GM12891 (cell line): ENCODE measurements around the gene LMO3.
"Not testable (repeated sequence)": the region's sequence is repeated elsewhere in the genome, so short reads cannot be mapped to it uniquely, and the experiment has no call there.

ENCODE experiments used
- DNase-seq: peaks from one replicate; pipeline ENCODE4 v3.0.0; 2011; ENCODE audit warnings: low spot score; ENCODE audit not compliant: insufficient read length
- FAIRE-seq: peaks from 2 replicates; lab custom pipeline; 2011; peaks lifted over from hg19 to GRCh38; lab: Jason Lieb, UNC
- PAX5 ChIP-seq: IDR thresholded peaks from 2 replicates; pipeline ENCODE4 v1.6.1; 2011; ENCODE audit warnings: low read length, moderate library complexity, mild to moderate bottlenecking; ENCODE audit not compliant: insufficient read depth, severe bottlenecking
- POLR2A ChIP-seq: IDR thresholded peaks from 2 replicates; pipeline ENCODE4 v1.6.1; 2011; ENCODE audit warnings: low read depth, low read length, control low read depth
- POLR2AphosphoS5 ChIP-seq: IDR thresholded peaks from 2 replicates; pipeline ENCODE4 v1.6.1; 2011; ENCODE audit warnings: low read depth, low read length, control low read depth
- POU2F2 ChIP-seq: IDR thresholded peaks from 2 replicates; pipeline ENCODE4 v1.6.1; 2011; ENCODE audit warnings: low read depth, mild to moderate bottlenecking, control low read depth, low read length, moderate library complexity
- SPI1 ChIP-seq: IDR thresholded peaks from 2 replicates; pipeline ENCODE4 v1.6.1; 2011; ENCODE audit warnings: low read depth, low read length, control low read depth
- TAF1 ChIP-seq: IDR thresholded peaks from 2 replicates; pipeline ENCODE4 v1.6.1; 2011; ENCODE audit warnings: low read depth, low read length, control low read depth

LMO3 gene

DNA sequence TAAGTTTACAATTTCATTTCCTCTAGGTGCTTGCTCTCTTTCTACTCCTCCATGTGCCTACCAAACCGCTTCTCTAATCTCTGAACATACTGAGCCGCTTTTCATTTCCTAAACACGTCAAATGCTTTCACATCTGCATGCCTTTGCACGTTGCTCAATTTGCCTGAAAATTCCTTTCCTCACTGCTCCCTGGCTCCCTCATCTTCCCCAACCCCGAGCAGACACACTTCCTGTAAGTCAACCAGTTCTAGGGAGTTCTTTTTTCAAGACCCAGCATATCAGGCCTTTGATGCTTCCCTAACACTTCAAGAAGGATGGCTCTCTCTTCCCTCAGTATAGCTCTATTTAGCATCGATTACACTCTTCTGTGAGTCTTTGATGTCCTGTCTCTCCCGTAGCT, 50.3 kb downstream of the LMO3 start:
- TF ChIP-seq PAX5 (no peak), POLR2AphosphoS5 (no peak), POU2F2 (no peak), POLR2A (no peak), TAF1 (no peak), SPI1 (no peak)
- DNase-seq (no peak), FAIRE-seq (no peak)

DNA sequence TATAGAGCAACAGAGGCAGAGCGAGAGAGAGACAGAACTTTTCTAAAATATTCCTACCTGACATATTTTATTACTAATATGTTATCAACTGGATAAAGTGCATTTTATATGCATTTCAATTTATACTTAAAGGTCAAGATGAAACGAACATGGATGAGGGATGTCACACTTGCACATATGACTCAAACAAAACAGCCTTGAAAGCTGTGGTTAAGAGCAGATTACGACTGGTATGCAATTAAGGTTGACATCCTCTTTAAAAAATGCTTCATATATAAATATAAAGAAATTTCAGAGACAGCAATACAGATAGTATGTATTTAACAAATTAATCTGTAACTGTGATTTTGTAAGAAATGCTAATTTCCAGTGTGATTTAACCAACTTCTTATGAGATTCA, 52.5 kb downstream of the LMO3 start:
- no peak for DNase-seq
- FAIRE-seq, result no peak
- TF ChIP-seq POLR2A (no peak), SPI1 (no peak), PAX5 (no peak), TAF1 (no peak), POU2F2 (no peak), POLR2AphosphoS5 (no peak)

GRCh38 chr12:16552301-16552700, 53.7 kb downstream of the LMO3 start:
- TF ChIP-seq POLR2AphosphoS5 (no peak), POU2F2 (no peak), SPI1 (no peak), PAX5 (no peak), POLR2A (no peak), TAF1 (no peak)
- no peak for FAIRE-seq
- no peak for DNase-seq

GRCh38 chr12:16545836-16546235, 60.1 kb downstream of the LMO3 start:
- no peak for DNase-seq
- TF ChIP-seq POLR2AphosphoS5, result no peak
- TF ChIP-seq PAX5, result no peak
- no peak for TF ChIP-seq POLR2A
- TF ChIP-seq SPI1, result no peak
- TF ChIP-seq POU2F2, result no peak
- no peak for TF ChIP-seq TAF1
- no peak for FAIRE-seq

DNA sequence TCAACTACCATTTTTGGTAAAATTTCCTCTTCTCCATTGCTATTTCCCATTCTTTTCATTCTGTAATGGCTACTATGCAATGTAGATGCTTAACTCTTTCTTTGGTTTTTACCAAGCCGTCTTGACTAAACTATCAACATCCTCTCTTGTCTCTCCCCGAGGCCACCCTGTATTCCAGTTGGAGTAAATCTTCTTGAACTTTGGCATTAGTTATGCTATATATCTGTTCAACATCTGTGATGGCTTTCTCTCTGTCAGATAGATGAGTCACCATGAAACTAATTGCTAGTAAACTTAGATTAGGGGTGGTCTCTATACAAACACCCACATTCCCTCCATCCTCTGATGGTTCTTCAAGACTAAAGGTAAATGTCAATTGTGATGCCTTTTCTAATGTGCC, 63.4 kb downstream of the LMO3 start:
- FAIRE-seq (no peak), DNase-seq (no peak)
- no peak for TF ChIP-seq POLR2A
- TF ChIP-seq POU2F2, result no peak

DNA sequence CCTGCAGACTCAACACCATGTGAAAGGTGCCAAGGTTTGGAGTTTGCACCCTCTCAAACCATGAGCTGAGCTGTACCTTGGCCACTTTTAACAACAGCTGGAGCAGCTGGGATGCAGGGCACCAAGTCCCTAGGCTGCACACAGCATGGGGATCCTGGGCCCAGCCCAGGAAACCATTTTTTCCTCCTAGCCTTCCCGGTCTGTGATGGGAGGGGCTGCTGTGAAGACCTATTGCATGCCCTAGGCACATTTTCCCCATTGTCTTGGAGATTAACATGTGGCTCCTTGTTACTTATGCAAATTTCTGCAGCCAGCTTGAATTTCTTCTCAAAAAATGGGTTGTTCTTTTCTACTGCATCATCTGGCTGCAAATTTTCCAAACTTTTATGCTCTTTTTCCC, 68.3 kb downstream of the LMO3 start:
- DNase-seq, FAIRE-seq: not testable (repeated sequence)

- FAIRE-seq, result no peak
- TF ChIP-seq POLR2A, result no peak
- no peak for TF ChIP-seq POU2F2
- TF ChIP-seq POLR2AphosphoS5, result no peak
- TF ChIP-seq PAX5, result no peak
- TF ChIP-seq SPI1, result no peak
- TF ChIP-seq TAF1, result no peak
- DNase-seq, result no peak
These were observed 74.3 kb downstream of the LMO3 start for GRCh38 chr12:16531621-16532020.

- no peak for DNase-seq
- no peak for FAIRE-seq
- TF ChIP-seq TAF1 (no peak), POLR2A (no peak), POU2F2 (no peak), SPI1 (no peak)
These were observed 75.6 kb downstream of the LMO3 start for GRCh38 chr12:16530268-16530850.

DNA sequence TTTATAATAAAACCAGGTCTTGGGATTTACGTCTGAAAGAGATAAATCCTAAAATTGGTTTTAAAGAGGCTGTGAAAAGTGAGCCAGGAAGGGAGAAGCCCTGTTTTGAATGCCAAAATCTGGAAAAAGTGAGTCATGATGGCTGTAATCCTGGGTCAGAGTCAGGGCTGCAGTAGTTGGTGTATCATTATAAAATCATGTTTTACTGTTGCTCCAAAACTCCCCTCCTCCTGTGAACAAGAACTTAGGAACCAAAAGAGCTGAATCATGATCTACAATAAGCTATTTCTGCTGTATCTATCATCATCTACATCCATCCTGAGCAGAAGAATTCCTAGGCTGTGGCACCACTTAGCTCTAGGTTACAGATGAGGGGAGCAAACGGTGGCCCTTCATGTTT, 79.3 kb downstream of the LMO3 start:
- TF ChIP-seq POLR2AphosphoS5, result no peak
- no peak for TF ChIP-seq TAF1
- no peak for TF ChIP-seq POU2F2
- TF ChIP-seq SPI1, result no peak
- no peak for TF ChIP-seq PAX5
- TF ChIP-seq POLR2A, result no peak
- FAIRE-seq, result no peak
- DNase-seq, result no peak

GRCh38 chr12:16524378-16524777, 81.6 kb downstream of the LMO3 start:
- TF ChIP-seq TAF1 (no peak), PAX5 (no peak), SPI1 (no peak), POLR2A (no peak), POLR2AphosphoS5 (no peak), POU2F2 (no peak)
- DNase-seq (no peak), FAIRE-seq (no peak)

GRCh38 chr12:16523951-16524331, 82.0 kb downstream of the LMO3 start:
- TF ChIP-seq SPI1 (no peak), POLR2AphosphoS5 (no peak), TAF1 (no peak), PAX5 (no peak), POLR2A (no peak), POU2F2 (no peak)
- FAIRE-seq, result no peak
- no peak for DNase-seq
